ENCODE measurements around the gene RYR3. TPM values are rescaled to one million over a fixed set of nuclear protein-coding genes. Genes with fewer than 3 reads are reported as not detected.

RYR3 gene
- polyA plus RNA-seq, 1 donor, result 6.5 TPM

- DNase-seq, result no peak
Observed at GRCh38 chr15:33831646-33832045, 520.9 kb downstream of the RYR3 start.

GRCh38 chr15:33834892-33835743 is 524.4 kb downstream of the RYR3 start:
- H3K4me1 ChIP-seq (ENCODE audit: control insufficient read depth, insufficient read depth, low read length), result no peaks in the 10 kb centered on the region
- H3K36me3 ChIP-seq (ENCODE audit: control insufficient read depth, insufficient read depth, low read length), result no peaks in the 10 kb centered on the region
- H3K4me3 ChIP-seq (ENCODE audit: low read length), result no peak overlapping the region
- H3K9me3 ChIP-seq (ENCODE audit: control insufficient read depth, low read depth, low read length), result no peaks in the 10 kb centered on the region
- 40% methylated on average over 2 of the region's 9 CpGs for WGBS (ENCODE audit: insufficient coverage, low lambda C conversion rate)
- DNase-seq, result no peak
- no peak overlapping the region for H3K27ac ChIP-seq (ENCODE audit: low read length)
- no peaks in the 10 kb centered on the region for H3K27me3 ChIP-seq (ENCODE audit: control insufficient read depth, insufficient read depth, low read length)

More at GRCh38 chr15:33831646-33832045, 520.9 kb downstream of the RYR3 start:
- H3K27ac ChIP-seq (ENCODE audit: low read length), result no peak overlapping the region
- no peaks in the 10 kb centered on the region for H3K36me3 ChIP-seq (ENCODE audit: control insufficient read depth, insufficient read depth, low read length)
- H3K9me3 ChIP-seq (ENCODE audit: control insufficient read depth, low read depth, low read length), result no peaks in the 10 kb centered on the region
- H3K4me3 ChIP-seq (ENCODE audit: low read length), result no peak overlapping the region
- WGBS (ENCODE audit: insufficient coverage, low lambda C conversion rate), result no CpG with 5 or more reads among the region's 7 CpGs
- no peaks in the 10 kb centered on the region for H3K27me3 ChIP-seq (ENCODE audit: control insufficient read depth, insufficient read depth, low read length)
- H3K4me1 ChIP-seq (ENCODE audit: control insufficient read depth, insufficient read depth, low read length), result no peaks in the 10 kb centered on the region

GRCh38 chr15:33837294-33837693 is 526.5 kb downstream of the RYR3 start:
- no CpG with 5 or more reads among the region's 1 CpG for WGBS (ENCODE audit: insufficient coverage, low lambda C conversion rate)
- Histone ChIP-seq H3K4me3 (ENCODE audit: low read length) (no peak overlapping the region), H3K36me3 (ENCODE audit: control insufficient read depth, insufficient read depth, low read length) (no peaks in the 10 kb centered on the region), H3K9me3 (ENCODE audit: control insufficient read depth, low read depth, low read length) (no peaks in the 10 kb centered on the region), H3K4me1 (ENCODE audit: control insufficient read depth, insufficient read depth, low read length) (no peaks in the 10 kb centered on the region), H3K27ac (ENCODE audit: low read length) (no peak overlapping the region), H3K27me3 (ENCODE audit: control insufficient read depth, insufficient read depth, low read length) (no peaks in the 10 kb centered on the region)
- no peak for DNase-seq

- WGBS (ENCODE audit: insufficient coverage, low lambda C conversion rate), result no CpG with 5 or more reads among the region's 2 CpGs
- no peak for DNase-seq
- no peaks in the 10 kb centered on the region for H3K4me1 ChIP-seq (ENCODE audit: control insufficient read depth, insufficient read depth, low read length)
- H3K27me3 ChIP-seq (ENCODE audit: control insufficient read depth, insufficient read depth, low read length), result no peaks in the 10 kb centered on the region
- H3K27ac ChIP-seq (ENCODE audit: low read length), result no peak overlapping the region
- no peaks in the 10 kb centered on the region for H3K9me3 ChIP-seq (ENCODE audit: control insufficient read depth, low read depth, low read length)
- H3K36me3 ChIP-seq (ENCODE audit: control insufficient read depth, insufficient read depth, low read length), result no peaks in the 10 kb centered on the region
- H3K4me3 ChIP-seq (ENCODE audit: low read length), result no peak overlapping the region
Observed at GRCh38 chr15:33839540-33839939, 528.8 kb downstream of the RYR3 start.

GRCh38 chr15:33840615-33841014 is 529.8 kb downstream of the RYR3 start:
- no peaks in the 10 kb centered on the region for H3K9me3 ChIP-seq (ENCODE audit: control insufficient read depth, low read depth, low read length)
- no peaks in the 10 kb centered on the region for H3K36me3 ChIP-seq (ENCODE audit: control insufficient read depth, insufficient read depth, low read length)
- H3K27me3 ChIP-seq (ENCODE audit: control insufficient read depth, insufficient read depth, low read length), result no peaks in the 10 kb centered on the region
- no peak overlapping the region for H3K4me3 ChIP-seq (ENCODE audit: low read length)
- DNase-seq, result no peak
- H3K4me1 ChIP-seq (ENCODE audit: control insufficient read depth, insufficient read depth, low read length), result no peaks in the 10 kb centered on the region
- WGBS (ENCODE audit: insufficient coverage, low lambda C conversion rate), result 100% methylated on average over 3 of the region's 3 CpGs
- H3K27ac ChIP-seq (ENCODE audit: low read length), result no peak overlapping the region

DNA sequence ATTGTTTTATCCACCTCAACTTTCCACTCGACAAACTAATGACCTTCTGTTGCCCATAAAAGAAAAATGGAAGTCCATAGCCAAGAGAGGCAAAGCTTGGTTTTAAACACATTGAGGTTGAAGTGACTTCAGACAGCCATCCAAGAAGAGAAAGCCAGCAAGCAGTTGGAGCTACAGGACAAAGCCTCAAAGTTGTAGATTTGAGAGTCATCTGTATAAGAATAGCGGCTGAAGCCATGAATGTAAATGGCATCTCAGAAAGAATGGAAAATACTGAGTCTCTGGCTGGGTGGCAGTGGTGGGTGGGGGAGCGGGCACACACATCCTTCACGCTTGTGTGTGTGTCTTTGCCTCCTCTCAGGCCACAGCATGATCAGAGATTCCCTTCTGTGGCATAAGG is 533.4 kb downstream of the RYR3 start:
- WGBS (ENCODE audit: insufficient coverage, low lambda C conversion rate), result 100% methylated on average over 1 of the region's 4 CpGs
- no peak for DNase-seq
- H3K36me3 ChIP-seq (ENCODE audit: control insufficient read depth, insufficient read depth, low read length), result no peaks in the 10 kb centered on the region

GRCh38 chr15:33844597-33844996 is 533.8 kb downstream of the RYR3 start:
- DNase-seq, result no peak
- Histone ChIP-seq H3K9me3 (ENCODE audit: control insufficient read depth, low read depth, low read length) (no peaks in the 10 kb centered on the region), H3K36me3 (ENCODE audit: control insufficient read depth, insufficient read depth, low read length) (no peaks in the 10 kb centered on the region), H3K4me3 (ENCODE audit: low read length) (no peak overlapping the region), H3K27ac (ENCODE audit: low read length) (no peak overlapping the region), H3K27me3 (ENCODE audit: control insufficient read depth, insufficient read depth, low read length) (no peaks in the 10 kb centered on the region), H3K4me1 (ENCODE audit: control insufficient read depth, insufficient read depth, low read length) (no peaks in the 10 kb centered on the region)
- 93% methylated on average over 2 of the region's 4 CpGs for WGBS (ENCODE audit: insufficient coverage, low lambda C conversion rate)

More for the DNA sequence above, 533.4 kb downstream of the RYR3 start:
- Histone ChIP-seq H3K9me3 (ENCODE audit: control insufficient read depth, low read depth, low read length) (no peaks in the 10 kb centered on the region), H3K4me3 (ENCODE audit: low read length) (no peak overlapping the region), H3K4me1 (ENCODE audit: control insufficient read depth, insufficient read depth, low read length) (no peaks in the 10 kb centered on the region), H3K27me3 (ENCODE audit: control insufficient read depth, insufficient read depth, low read length) (no peaks in the 10 kb centered on the region), H3K27ac (ENCODE audit: low read length) (no peak overlapping the region)

DNA sequence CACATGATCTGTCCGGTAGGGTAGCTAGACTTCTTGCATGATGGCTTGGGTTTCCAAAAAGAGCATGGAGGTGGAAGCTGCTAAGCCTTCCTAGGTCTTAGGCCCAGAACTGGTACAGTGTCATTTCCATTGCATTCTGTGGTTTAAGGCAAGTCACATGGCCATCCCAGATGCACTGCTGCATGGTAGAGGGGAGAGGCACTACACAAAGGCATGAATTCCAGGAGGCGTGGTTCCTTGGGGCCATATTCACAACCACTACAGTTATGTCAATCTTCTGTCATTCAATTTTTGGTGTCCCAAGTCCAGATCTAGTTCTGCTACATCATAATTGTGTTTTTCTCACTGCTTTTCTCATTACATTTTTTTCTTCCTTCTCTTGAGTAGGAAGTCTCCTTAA is 535.4 kb downstream of the RYR3 start:
- no peaks in the 10 kb centered on the region for H3K27me3 ChIP-seq (ENCODE audit: control insufficient read depth, insufficient read depth, low read length)
- WGBS (ENCODE audit: insufficient coverage, low lambda C conversion rate), result no CpG with 5 or more reads among the region's 2 CpGs
- H3K4me1 ChIP-seq (ENCODE audit: control insufficient read depth, insufficient read depth, low read length), result no peaks in the 10 kb centered on the region
- H3K36me3 ChIP-seq (ENCODE audit: control insufficient read depth, insufficient read depth, low read length), result no peaks in the 10 kb centered on the region
- no peak overlapping the region for H3K27ac ChIP-seq (ENCODE audit: low read length)
- no peak overlapping the region for H3K4me3 ChIP-seq (ENCODE audit: low read length)
- H3K9me3 ChIP-seq (ENCODE audit: control insufficient read depth, low read depth, low read length), result no peaks in the 10 kb centered on the region
- DNase-seq, result no peak

- H3K36me3 ChIP-seq (ENCODE audit: control insufficient read depth, insufficient read depth, low read length), result no peaks in the 10 kb centered on the region
- H3K4me1 ChIP-seq (ENCODE audit: control insufficient read depth, insufficient read depth, low read length), result no peaks in the 10 kb centered on the region
- H3K9me3 ChIP-seq (ENCODE audit: control insufficient read depth, low read depth, low read length), result no peaks in the 10 kb centered on the region
- WGBS (ENCODE audit: insufficient coverage, low lambda C conversion rate), result 60% methylated on average over 1 of the region's 6 CpGs
- peak overlapping the region; percentile 31 for H3K27ac ChIP-seq (ENCODE audit: low read length)
- DNase-seq, result no peak
- H3K4me3 ChIP-seq (ENCODE audit: low read length), result no peak overlapping the region
- no peaks in the 10 kb centered on the region for H3K27me3 ChIP-seq (ENCODE audit: control insufficient read depth, insufficient read depth, low read length)
Observed at GRCh38 chr15:33846862-33847261, 536.1 kb downstream of the RYR3 start.

GRCh38 chr15:33848011-33848410 is 537.2 kb downstream of the RYR3 start:
- Histone ChIP-seq H3K27ac (ENCODE audit: low read length) (no peak overlapping the region), H3K9me3 (ENCODE audit: control insufficient read depth, low read depth, low read length) (no peaks in the 10 kb centered on the region), H3K27me3 (ENCODE audit: control insufficient read depth, insufficient read depth, low read length) (no peaks in the 10 kb centered on the region), H3K4me3 (ENCODE audit: low read length) (no peak overlapping the region), H3K4me1 (ENCODE audit: control insufficient read depth, insufficient read depth, low read length) (no peaks in the 10 kb centered on the region), H3K36me3 (ENCODE audit: control insufficient read depth, insufficient read depth, low read length) (no peaks in the 10 kb centered on the region)
- WGBS (ENCODE audit: insufficient coverage, low lambda C conversion rate), result no CpG with 5 or more reads among the region's 3 CpGs
- no peak for DNase-seq

- no peak for DNase-seq
- Histone ChIP-seq H3K9me3 (ENCODE audit: control insufficient read depth, low read depth, low read length) (no peaks in the 10 kb centered on the region), H3K27ac (ENCODE audit: low read length) (no peak overlapping the region), H3K4me1 (ENCODE audit: control insufficient read depth, insufficient read depth, low read length) (no peaks in the 10 kb centered on the region), H3K27me3 (ENCODE audit: control insufficient read depth, insufficient read depth, low read length) (no peaks in the 10 kb centered on the region), H3K36me3 (ENCODE audit: control insufficient read depth, insufficient read depth, low read length) (no peaks in the 10 kb centered on the region), H3K4me3 (ENCODE audit: low read length) (no peak overlapping the region)
- no CpG with 5 or more reads among the region's 1 CpG for WGBS (ENCODE audit: insufficient coverage, low lambda C conversion rate)
Observed at GRCh38 chr15:33851079-33851478, 540.3 kb downstream of the RYR3 start.

All from large intestine (tissue), 3 donors.